Measurements from ENCODE around the gene BRD2.

- TF ChIP-seq EZH2 (IDR thresholded peaks at IDR 0.05) (no peak), POLR2AphosphoS5 (IDR thresholded peaks at IDR 0.05; ENCODE audit: borderline replicate concordance, low read depth, low read length) (no peak), FOXP2 (optimal IDR thresholded peaks at IDR 0.05; ENCODE audit: control extremely low read depth, extremely low read length, insufficient read depth) (no peak)
Observed at GRCh38 chr6:32952817-32953739, 15.3 kb upstream of the BRD2 start, which contains the start of gene HLA-DMA.

All from SK-N-MC (cell line).